Large intestine (tissue), 3 donors: ENCODE results near the gene CA12. TPM values are rescaled to one million over a fixed set of nuclear protein-coding genes. Genes with fewer than 3 reads are reported as not detected.

Experiments used
- DNase-seq, 2 donors: peaks; one replicate each; pipeline versions ENCODE4 v3.0.0 to v3.0.0-alpha.2; 2013
- H3K27ac ChIP-seq: one replicate; pipeline ENCODE4 v1.5.1; 2013; ENCODE audit warnings: low read length
- H3K27me3 ChIP-seq: 2 replicates; pipeline ENCODE4 v1.6.1; 2013; ENCODE audit warnings: low read length; ENCODE audit not compliant: control insufficient read depth, insufficient read depth
- H3K36me3 ChIP-seq: 2 replicates; pipeline ENCODE4 v1.6.1; 2013; ENCODE audit warnings: low read length; ENCODE audit not compliant: control insufficient read depth, insufficient read depth
- H3K4me1 ChIP-seq: one replicate; pipeline ENCODE4 v1.6.1; 2013; ENCODE audit warnings: low read length; ENCODE audit not compliant: control insufficient read depth, insufficient read depth
- H3K4me3 ChIP-seq: one replicate; pipeline ENCODE4 v1.5.1; 2013; ENCODE audit warnings: low read length
- H3K9me3 ChIP-seq: one replicate; pipeline ENCODE4 v1.6.1; 2013; ENCODE audit warnings: mild to moderate bottlenecking, low read depth, low read length, moderate library complexity; ENCODE audit not compliant: control insufficient read depth
- WGBS: methylation state at CpG from one replicate; pipeline ENCODE4 v1.1.5; 2013; ENCODE audit warnings: low lambda C conversion rate; ENCODE audit not compliant: insufficient coverage; 5-methylcytosine and 5-hydroxymethylcytosine counted together
- polyA plus RNA-seq: library from polyadenylated mRNA; unstranded; fragments of 120-200 nt; gene quantifications from one replicate; pipeline ENCODE4 v1.2.1, GENCODE V29; 2013

The CA12 gene
- polyA plus RNA-seq, 1 donor = 1.0 TPM

- DNase-seq = peak; percentile 55 to 77
- no peak overlapping the region for H3K4me3 ChIP-seq
- no peak overlapping the region for H3K27ac ChIP-seq
Observed at GRCh38 chr15:63389902-63390670, 8.4 kb upstream of the CA12 start.

GRCh38 chr15:63388511-63388910 is 6.9 kb upstream of the CA12 start:
- no CpG with 5 or more reads among the region's 5 CpGs for WGBS
- no peaks in the 10 kb centered on the region for H3K27me3 ChIP-seq
- H3K9me3 ChIP-seq = no peaks in the 10 kb centered on the region
- peaks cover 7% of the 10 kb centered on the region for H3K4me1 ChIP-seq
- H3K27ac ChIP-seq = no peak overlapping the region
- H3K36me3 ChIP-seq = no peaks in the 10 kb centered on the region
- DNase-seq = no peak
- H3K4me3 ChIP-seq = no peak overlapping the region

More at GRCh38 chr15:63389902-63390670, 8.4 kb upstream of the CA12 start:
- Histone ChIP-seq H3K27me3 (no peaks in the 10 kb centered on the region), H3K9me3 (no peaks in the 10 kb centered on the region), H3K36me3 (no peaks in the 10 kb centered on the region), H3K4me1 (peaks cover 7% of the 10 kb centered on the region)
- 100% methylated on average over 1 of the region's 6 CpGs for WGBS

- Histone ChIP-seq H3K4me1 (peaks cover 7% of the 10 kb centered on the region), H3K27me3 (no peaks in the 10 kb centered on the region), H3K36me3 (no peaks in the 10 kb centered on the region), H3K9me3 (no peaks in the 10 kb centered on the region), H3K4me3 (no peak overlapping the region), H3K27ac (no peak overlapping the region)
- no peak for DNase-seq
- 90% methylated on average over 4 of the region's 11 CpGs for WGBS
Observed at GRCh38 chr15:63387748-63388493, 6.3 kb upstream of the CA12 start.

- no peaks in the 10 kb centered on the region for H3K9me3 ChIP-seq
Observed at GRCh38 chr15:63385911-63386531, 4.4 kb upstream of the CA12 start.

GRCh38 chr15:63384906-63385305 is 3.3 kb upstream of the CA12 start:
- H3K27me3 ChIP-seq = peaks cover 16% of the 10 kb centered on the region
- WGBS = no CpG with 5 or more reads among the region's 2 CpGs
- H3K9me3 ChIP-seq = no peaks in the 10 kb centered on the region
- H3K4me3 ChIP-seq = no peak overlapping the region
- H3K36me3 ChIP-seq = no peaks in the 10 kb centered on the region
- peaks cover 16% of the 10 kb centered on the region for H3K4me1 ChIP-seq
- H3K27ac ChIP-seq = no peak overlapping the region
- no peak for DNase-seq

More at GRCh38 chr15:63385911-63386531, 4.4 kb upstream of the CA12 start:
- no peak overlapping the region for H3K4me3 ChIP-seq
- WGBS = no CpG with 5 or more reads among the region's 1 CpG
- peaks cover 11% of the 10 kb centered on the region for H3K27me3 ChIP-seq
- H3K4me1 ChIP-seq = peaks cover 11% of the 10 kb centered on the region
- DNase-seq = no peak
- no peak overlapping the region for H3K27ac ChIP-seq
- no peaks in the 10 kb centered on the region for H3K36me3 ChIP-seq

GRCh38 chr15:63382966-63383710 is 1.5 kb upstream of the CA12 start:
- Histone ChIP-seq H3K9me3 (no peaks in the 10 kb centered on the region), H3K36me3 (no peaks in the 10 kb centered on the region)
- WGBS = 86% methylated on average over 2 of the region's 10 CpGs

GRCh38 chr15:63380808-63381282 is 801 bp downstream of the CA12 start:
- no peaks in the 10 kb centered on the region for H3K36me3 ChIP-seq
- no peak for DNase-seq
- peaks cover 23% of the 10 kb centered on the region for H3K4me1 ChIP-seq
- no peaks in the 10 kb centered on the region for H3K9me3 ChIP-seq
- H3K27ac ChIP-seq = no peak overlapping the region
- peak overlapping the region; percentile 46 for H3K4me3 ChIP-seq
- WGBS = no CpG with 5 or more reads among the region's 14 CpGs
- peaks cover 16% of the 10 kb centered on the region for H3K27me3 ChIP-seq

More at GRCh38 chr15:63382966-63383710, 1.5 kb upstream of the CA12 start:
- Histone ChIP-seq H3K27ac (no peak overlapping the region), H3K27me3 (peaks cover 16% of the 10 kb centered on the region), H3K4me3 (no peak overlapping the region), H3K4me1 (peaks cover 23% of the 10 kb centered on the region)
- no peak for DNase-seq

- peaks cover 23% of the 10 kb centered on the region for H3K4me1 ChIP-seq
- H3K27ac ChIP-seq = no peak overlapping the region
- no peaks in the 10 kb centered on the region for H3K36me3 ChIP-seq
- H3K27me3 ChIP-seq = peaks cover 16% of the 10 kb centered on the region
- no peaks in the 10 kb centered on the region for H3K9me3 ChIP-seq
- no CpG with 5 or more reads among the region's 5 CpGs for WGBS
- no peak overlapping the region for H3K4me3 ChIP-seq
- no peak for DNase-seq
Observed at GRCh38 chr15:63380151-63380807, 1.4 kb downstream of the CA12 start.

GRCh38 chr15:63379492-63380150 is 2.0 kb downstream of the CA12 start:
- H3K9me3 ChIP-seq = no peaks in the 10 kb centered on the region
- H3K36me3 ChIP-seq = no peaks in the 10 kb centered on the region
- H3K4me3 ChIP-seq = no peak overlapping the region
- peak in 1 of 2 donors; percentile 67 for DNase-seq
- H3K27me3 ChIP-seq = peaks cover 16% of the 10 kb centered on the region
- peaks cover 23% of the 10 kb centered on the region for H3K4me1 ChIP-seq
- no peak overlapping the region for H3K27ac ChIP-seq
- no CpG with 5 or more reads among the region's 2 CpGs for WGBS
